Neuron (in vitro differentiated cells): ENCODE data around the gene PPP6R1.

ENCODE experiments used
- H2AFZ ChIP-seq: one replicate; pipeline ENCODE4 v1.6.1; 2013; ENCODE audit warnings: low read depth, mild to moderate bottlenecking, inconsistent platforms, low read length, moderate library complexity
- H3K27me3 ChIP-seq: one replicate; pipeline ENCODE4 v1.6.1; 2013; ENCODE audit warnings: low read length; ENCODE audit not compliant: insufficient read depth
- H3K36me3 ChIP-seq: one replicate; pipeline ENCODE4 v1.6.1; 2013; ENCODE audit warnings: low read length; ENCODE audit not compliant: insufficient read depth
- H3K4me1 ChIP-seq: one replicate; pipeline ENCODE4 v1.6.1; 2013; ENCODE audit warnings: low read length; ENCODE audit not compliant: insufficient read depth
- H3K4me3 ChIP-seq: 2 replicates; pipeline ENCODE4 v1.5.1; 2013; ENCODE audit warnings: mild to moderate bottlenecking, low read length, moderate library complexity
- H3K9me3 ChIP-seq: one replicate; pipeline ENCODE4 v1.6.1; 2013; ENCODE audit warnings: low read length

PPP6R1 gene

DNA sequence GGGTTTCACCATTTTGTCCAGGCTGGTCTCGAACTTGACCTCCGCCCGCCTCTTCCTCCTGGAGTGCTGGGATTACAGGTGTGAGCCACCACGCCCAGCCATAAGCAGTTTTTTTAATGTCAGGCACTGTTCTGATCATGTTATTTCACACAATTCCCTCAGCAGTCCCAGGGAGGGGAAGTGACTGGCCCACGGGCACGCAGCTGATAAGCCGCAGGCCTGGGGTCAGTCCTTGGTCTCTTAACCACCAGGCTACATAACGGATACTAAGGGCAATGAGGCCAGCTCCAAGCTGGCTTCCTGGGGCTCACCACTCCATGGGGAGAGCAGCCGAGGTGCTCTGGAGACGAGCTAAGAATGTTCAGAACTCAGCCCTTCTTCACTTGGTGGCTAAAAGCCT, 38.5 kb upstream of the PPP6R1 start:
- Histone ChIP-seq H3K36me3 (peaks cover 55% of the 10 kb centered on the region), H2AFZ (no peak overlapping the region), H3K9me3 (no peaks in the 10 kb centered on the region), H3K4me1 (peaks cover 15% of the 10 kb centered on the region), H3K4me3 (no peak overlapping the region), H3K27me3 (no peaks in the 10 kb centered on the region)

DNA sequence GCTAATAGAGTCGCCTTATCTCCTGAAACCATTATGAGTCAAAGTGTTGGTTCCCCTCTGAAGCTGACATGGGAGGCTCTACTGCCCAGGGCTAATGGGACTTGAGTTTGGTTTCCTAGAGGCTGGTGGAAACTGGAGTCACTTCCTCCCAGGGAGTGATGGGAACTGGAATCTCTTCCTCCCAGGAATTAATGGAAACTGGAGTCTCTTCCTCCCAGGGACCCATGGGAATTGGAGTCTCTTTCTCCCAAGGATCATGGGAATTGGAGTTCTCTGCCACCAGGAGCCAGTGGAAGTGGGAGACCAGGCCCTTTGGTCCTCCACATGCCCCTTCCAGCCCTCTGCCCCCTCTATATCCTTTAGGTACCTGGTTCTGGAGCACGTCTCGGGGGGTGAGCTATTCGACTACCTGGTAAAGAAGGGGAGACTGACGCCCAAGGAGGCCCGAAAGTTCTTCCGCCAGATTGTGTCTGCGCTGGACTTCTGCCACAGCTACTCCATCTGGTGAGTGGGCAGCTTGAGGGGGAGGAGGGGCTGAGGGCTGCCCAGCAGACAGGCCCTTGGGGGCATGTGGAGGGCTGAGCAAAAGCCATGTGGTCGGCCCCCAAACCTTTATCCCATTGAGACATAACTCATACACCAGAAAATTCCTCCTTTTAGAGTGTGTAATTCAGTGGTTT, 30.4 kb upstream of the PPP6R1 start:
- Histone ChIP-seq H3K36me3 (peaks cover 43% of the 10 kb centered on the region), H3K4me3 (no peak overlapping the region), H3K27me3 (no peaks in the 10 kb centered on the region), H3K4me1 (peaks cover 11% of the 10 kb centered on the region), H2AFZ (no peak overlapping the region), H3K9me3 (no peaks in the 10 kb centered on the region)

DNA sequence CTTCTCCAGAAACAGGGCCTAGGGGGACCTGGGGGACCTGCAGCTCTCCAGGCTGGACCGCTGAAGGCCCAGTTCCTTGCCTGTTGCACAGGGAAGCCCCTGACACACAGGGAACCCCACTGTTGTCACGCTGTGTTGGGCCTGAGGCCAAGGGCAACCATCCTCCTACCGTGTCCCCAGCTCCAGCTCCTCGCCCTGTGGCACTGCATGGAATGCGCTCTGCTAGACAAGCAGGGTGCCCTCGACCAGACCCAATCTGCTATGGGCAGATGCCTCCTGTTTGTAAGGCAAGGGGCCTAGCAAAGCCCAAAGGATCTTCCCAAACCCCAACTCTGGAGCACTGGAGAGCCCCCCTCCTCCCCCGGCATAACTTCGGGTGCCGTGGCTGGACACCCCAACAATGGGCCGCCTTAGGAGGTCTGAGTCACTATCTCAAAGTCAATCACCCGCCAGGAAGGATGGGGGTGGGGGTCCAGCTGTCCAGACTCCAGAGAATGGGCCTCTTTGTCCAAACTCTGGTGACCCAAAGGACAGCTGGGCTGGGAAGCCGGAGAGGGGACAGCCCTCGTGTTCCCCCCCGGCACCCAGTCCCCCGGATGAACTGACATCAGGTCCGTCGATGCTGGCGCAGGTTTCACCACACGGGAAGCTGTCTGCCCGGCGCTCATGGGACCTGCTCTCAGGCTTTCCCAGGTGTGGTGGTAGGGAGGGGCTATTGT, 28.7 kb upstream of the PPP6R1 start:
- Histone ChIP-seq H3K27me3 (no peaks in the 10 kb centered on the region), H2AFZ (no peak overlapping the region), H3K4me3 (no peak overlapping the region), H3K4me1 (peaks cover 16% of the 10 kb centered on the region), H3K9me3 (no peaks in the 10 kb centered on the region), H3K36me3 (peaks cover 34% of the 10 kb centered on the region)

DNA sequence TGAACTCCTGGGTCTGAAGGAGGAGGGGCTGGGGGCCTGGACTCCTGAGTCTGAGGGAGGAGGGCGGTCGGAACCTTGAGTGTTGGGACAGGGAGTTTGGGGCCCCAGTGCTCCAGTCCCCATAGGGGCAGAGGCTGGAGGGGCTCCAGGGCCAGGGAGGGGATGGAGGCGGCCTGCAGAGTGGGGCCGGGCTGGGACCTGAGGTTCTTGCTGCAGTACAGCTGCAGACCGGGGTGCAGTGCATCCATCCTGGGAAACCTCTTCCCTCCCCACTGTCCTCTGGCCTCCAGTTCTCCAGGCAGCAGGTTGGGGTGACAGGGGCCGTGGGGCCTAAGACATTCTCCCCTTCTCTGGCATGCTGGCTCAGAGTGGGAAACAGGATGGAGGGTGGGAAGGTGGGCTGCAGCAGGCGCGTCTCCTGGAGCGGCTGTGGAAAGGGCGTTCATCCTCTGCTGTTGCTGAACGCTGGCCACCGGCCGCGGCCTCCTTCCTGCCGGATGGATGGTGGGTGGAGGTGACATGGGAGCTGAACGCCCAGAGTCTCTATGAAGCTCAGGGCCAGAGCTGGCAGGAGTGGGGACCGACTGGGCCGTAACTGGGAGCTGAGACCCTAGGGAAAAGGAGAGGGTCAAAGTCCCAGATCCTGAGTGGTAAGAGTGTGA, 26.5 kb upstream of the PPP6R1 start:
- Histone ChIP-seq H3K9me3 (no peaks in the 10 kb centered on the region), H3K4me3 (peak overlapping the region; percentile 58)

DNA sequence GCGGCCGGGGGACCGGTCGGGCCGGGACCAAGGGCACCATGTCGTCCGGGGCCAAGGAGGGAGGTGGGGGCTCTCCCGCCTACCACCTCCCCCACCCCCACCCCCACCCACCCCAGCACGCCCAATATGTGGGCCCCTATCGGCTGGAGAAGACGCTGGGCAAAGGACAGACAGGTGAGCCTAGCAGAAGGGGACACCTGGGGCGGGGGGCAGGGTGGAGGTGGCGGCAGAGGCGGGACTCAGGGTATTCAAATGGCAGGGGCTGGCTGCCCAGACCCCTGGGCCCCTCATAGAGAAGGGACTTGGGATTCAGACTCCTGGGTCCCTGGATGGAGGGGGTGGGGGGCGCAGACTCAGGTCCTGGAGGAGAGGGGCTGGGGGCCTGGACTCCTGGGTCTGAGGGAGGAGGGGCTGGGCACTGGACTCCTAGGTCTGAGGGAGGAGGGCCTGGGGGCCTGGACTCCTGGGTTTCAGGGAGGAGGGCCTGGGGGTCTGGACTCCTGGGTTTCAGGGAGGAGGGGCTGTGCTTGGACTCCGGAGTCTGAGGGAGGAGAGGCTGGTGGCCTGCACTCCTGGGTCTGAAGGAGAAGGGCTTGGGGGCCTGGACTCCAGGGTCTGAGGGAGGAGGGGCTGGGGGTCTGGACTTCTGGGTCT, 25.7 kb upstream of the PPP6R1 start:
- H3K27me3 ChIP-seq = no peaks in the 10 kb centered on the region
- H3K4me1 ChIP-seq = peaks cover 23% of the 10 kb centered on the region
- H2AFZ ChIP-seq = no peak overlapping the region
- H3K9me3 ChIP-seq = no peaks in the 10 kb centered on the region
- peak overlapping the region; percentile 58 for H3K4me3 ChIP-seq
- peaks cover 25% of the 10 kb centered on the region for H3K36me3 ChIP-seq

More for the DNA sequence above, 26.5 kb upstream of the PPP6R1 start:
- H3K4me1 ChIP-seq = peaks cover 23% of the 10 kb centered on the region
- H3K36me3 ChIP-seq = peaks cover 29% of the 10 kb centered on the region
- no peaks in the 10 kb centered on the region for H3K27me3 ChIP-seq
- H2AFZ ChIP-seq = no peak overlapping the region

DNA sequence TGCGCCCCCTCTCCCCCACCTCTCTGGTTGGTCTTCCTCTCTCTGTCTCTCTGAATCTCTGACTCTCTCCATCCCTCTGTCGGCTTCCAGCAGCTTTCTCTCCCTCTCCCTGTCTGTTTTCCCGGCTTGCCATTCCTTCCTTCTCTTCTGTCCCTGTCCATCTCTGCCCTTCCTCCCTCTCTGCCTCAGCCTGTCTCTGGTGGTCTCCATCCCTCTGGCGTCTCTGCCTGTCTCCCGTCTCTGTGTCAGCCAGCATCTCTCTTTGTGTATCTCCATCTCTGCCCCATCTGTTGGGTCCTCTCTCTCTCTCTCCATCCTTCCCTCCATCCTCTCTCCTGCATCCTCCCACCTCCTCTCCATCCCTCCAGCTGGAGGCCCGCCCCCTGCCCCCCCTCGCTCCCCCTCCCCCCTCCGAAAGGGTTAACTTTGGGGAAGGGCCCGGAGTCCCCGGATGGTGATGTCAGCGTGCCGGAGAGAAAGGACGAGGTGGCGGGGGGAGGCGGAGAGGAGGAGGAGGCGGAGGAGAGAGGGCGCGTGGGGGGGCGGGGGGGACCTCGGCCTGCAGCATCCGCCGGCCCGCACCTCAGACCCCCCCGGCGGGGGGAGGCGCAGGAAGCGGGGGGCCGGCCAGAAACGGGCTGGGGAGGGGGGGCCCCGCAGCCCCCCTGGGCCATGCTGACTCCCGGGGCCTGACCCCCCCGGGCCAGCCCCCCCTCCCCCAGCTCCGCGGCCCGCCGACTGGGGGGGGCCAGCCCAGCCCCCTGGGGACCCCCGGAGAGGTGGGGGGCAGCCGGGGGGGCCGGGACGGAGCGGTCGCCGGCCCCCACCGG, 24.9 kb upstream of the PPP6R1 start, which contains the start of gene BRSK1:
Gene BRSK1 (plus strand): TSS at position 450 of the 830 bp plus-strand sequence. CDS start 446 bp downstream, outside the sequence.
- H3K27me3 ChIP-seq = no peaks in the 10 kb centered on the region
- H2AFZ ChIP-seq = peak within 1 kb of the TSS; percentile 76
- peaks cover 17% of the 10 kb centered on the region for H3K36me3 ChIP-seq
- H3K4me1 ChIP-seq = peaks cover 28% of the 10 kb centered on the region
- peak within 1 kb of the TSS; percentile 58 for H3K4me3 ChIP-seq
- no peaks in the 10 kb centered on the region for H3K9me3 ChIP-seq

DNA sequence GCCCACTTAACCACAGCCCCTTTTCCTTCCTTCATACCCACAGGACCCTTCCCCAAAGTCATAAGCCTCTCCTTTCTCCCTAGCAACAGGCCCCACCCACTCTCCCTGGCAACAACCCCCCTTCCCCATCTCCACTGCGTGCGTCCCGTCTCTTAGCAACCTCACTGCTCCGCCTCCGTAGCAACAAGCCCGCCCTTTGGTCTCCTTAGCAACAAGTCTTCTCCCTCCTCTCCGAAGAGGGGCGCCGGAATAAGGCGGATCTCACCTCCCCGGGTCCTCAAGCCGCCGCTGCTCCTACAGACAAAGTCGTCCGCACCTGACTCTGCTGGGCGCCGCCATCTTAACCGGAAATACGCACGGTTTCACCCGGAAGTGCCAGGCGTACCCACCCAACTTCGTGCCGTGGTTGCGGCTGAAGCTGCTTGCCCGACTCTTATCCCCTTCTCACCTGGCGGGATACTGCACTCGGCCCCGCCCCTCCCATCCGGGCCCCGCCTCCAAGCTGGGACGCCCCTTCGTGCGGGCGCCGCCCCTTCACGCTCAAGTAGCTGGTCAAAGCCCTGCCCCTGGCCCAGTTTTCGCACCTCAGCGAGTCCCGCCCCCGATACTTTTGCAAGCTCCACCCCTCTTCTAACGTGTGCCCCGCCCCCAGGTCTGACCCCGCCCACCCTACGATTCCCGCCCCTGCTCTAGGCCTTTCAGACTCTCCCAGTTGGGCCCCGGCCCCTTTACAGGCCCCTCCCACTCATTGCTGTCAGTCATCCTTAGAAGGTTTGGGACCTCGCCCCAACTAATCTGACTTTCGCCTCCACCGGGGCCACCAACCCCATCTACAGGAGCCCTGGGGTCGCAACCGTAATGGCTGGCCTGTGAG, 21.2 kb upstream of the PPP6R1 start, which contains the start of gene HSPBP1:
Gene HSPBP1 (minus strand): TSS at position 341 of the 874 bp plus-strand sequence. CDS start 502 bp downstream, outside the sequence.
- no peaks in the 10 kb centered on the region for H3K27me3 ChIP-seq
- peak within 1 kb of the TSS; percentile 66 for H3K4me3 ChIP-seq
- peak within 1 kb of the TSS; percentile 66 for H2AFZ ChIP-seq
- peaks cover 21% of the 10 kb centered on the region for H3K4me1 ChIP-seq
- H3K9me3 ChIP-seq = no peaks in the 10 kb centered on the region
- peaks cover 6% of the 10 kb centered on the region for H3K36me3 ChIP-seq

DNA sequence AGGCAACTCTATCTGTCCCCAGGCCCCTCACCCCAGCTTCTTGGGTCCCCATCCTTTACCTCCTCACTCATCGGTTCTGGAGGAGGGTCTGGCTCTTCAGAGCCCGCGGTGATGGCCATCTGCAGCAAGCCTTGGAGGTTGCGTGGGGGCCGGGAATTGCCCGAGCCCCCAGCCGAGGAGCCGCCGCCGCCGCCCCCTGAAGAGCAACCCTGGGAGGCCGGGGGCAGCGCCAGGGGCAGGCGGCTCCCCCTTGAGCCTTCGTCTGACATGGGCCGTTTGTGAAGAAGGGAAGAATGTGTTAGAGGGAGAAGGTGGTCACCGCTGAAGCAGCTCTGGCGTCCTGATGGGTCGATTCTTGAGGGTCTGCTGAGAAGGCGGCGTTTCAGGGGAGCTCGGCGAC, 20.5 kb upstream of the PPP6R1 start:
- Histone ChIP-seq H3K27me3 (no peaks in the 10 kb centered on the region), H3K4me1 (peaks cover 18% of the 10 kb centered on the region), H3K4me3 (peak overlapping the region; percentile 66), H3K9me3 (no peaks in the 10 kb centered on the region), H2AFZ (no peak overlapping the region), H3K36me3 (peaks cover 6% of the 10 kb centered on the region)

DNA sequence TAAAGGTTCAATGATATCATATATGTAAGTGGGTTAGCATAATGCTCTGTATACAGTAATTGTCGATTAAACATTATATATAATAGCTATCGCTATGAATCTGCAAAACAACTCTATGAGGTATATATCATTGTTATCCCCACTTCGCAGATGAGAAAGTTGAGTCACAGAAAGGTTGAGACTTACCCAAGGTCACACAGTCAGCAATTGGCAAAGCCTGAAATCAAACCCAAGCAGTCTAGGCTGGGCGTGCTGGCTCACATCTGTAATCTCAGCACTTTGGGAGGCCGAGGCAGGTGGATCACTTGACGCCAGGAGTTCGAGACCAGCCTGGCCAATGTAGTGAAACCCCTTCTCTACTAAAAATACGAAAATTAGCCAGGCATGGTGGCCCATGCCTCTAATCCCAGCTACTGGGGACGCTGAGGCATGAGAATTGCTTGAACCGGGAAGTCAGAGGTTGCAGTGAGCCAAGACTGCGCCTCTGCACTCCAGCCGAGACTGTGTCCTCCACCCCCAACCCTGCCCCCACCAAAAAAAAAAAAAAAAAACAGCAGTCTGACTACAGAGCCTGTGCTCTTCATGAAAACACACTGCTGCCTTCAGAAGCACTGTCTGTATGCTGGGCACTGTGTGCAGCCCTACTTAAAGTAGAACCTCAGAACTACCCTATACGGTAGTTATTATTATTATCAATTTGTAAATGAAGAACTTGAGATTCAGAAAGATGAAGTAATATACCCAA, 19.7 kb upstream of the PPP6R1 start:
- H3K36me3 ChIP-seq = peaks cover 9% of the 10 kb centered on the region
- no peaks in the 10 kb centered on the region for H3K27me3 ChIP-seq
- H3K4me3 ChIP-seq = peak overlapping the region; percentile 66
- H3K4me1 ChIP-seq = peaks cover 17% of the 10 kb centered on the region
- H2AFZ ChIP-seq = no peak overlapping the region
- H3K9me3 ChIP-seq = no peaks in the 10 kb centered on the region

DNA sequence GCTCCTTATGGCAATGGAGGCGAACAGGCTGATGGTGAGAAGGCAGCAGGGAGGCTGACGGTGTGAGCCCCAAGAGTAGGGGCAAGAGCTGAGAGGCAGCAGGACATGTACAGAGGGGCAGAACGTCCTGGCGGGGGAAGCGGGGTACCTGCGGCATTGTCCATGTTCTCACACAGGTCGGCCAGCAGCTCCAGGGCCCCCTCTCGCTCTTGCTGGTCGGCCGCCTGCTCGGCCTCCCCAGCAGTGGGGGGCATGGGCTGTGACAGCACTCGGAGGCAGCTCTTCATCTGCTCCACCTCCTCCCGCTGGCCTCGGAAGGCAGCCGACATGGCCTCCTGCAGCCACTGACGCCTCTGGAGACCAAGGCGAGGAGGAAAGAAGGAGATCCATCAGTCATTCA, 18.7 kb upstream of the PPP6R1 start:
- Histone ChIP-seq H3K4me3 (no peak overlapping the region), H3K36me3 (peaks cover 14% of the 10 kb centered on the region)

DNA sequence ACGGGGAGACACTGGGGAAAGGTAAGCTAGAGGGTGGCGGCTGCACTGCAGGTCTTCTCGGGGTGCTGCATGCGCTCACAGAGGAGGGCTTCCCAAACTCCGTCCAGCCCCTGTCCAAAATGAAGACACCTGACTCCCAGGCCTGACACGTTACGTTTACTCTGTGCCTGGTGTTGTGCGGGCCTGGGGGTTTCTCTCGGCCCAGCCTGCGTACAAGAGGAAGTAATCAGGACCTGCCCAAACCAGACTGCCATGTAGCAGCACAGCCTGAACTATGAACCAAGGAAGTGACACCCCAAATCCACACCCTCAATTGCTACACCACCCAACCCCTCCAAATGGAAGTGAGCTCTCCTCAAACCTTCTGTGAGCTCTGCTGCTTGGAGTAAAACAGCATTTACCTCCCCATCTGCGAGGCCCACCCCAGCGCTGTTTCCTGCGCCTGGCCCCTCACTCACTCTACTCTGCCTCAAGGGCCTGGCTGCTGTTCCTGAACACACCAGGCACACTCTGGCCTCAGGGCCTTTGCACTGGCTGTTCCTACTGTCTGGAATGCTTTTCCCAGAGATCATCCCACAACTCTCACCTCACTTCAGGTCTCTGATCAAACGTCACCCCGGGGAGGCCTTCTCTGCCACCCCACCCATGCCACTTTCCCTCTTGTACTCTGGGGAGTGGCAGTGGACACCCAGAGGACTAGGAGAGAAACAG, 18.1 kb upstream of the PPP6R1 start:
- H3K9me3 ChIP-seq = no peaks in the 10 kb centered on the region
- no peak overlapping the region for H2AFZ ChIP-seq
- peaks cover 12% of the 10 kb centered on the region for H3K4me1 ChIP-seq
- no peak overlapping the region for H3K4me3 ChIP-seq
- no peaks in the 10 kb centered on the region for H3K27me3 ChIP-seq
- H3K36me3 ChIP-seq = peaks cover 18% of the 10 kb centered on the region

More for the DNA sequence above, 18.7 kb upstream of the PPP6R1 start:
- Histone ChIP-seq H3K27me3 (no peaks in the 10 kb centered on the region), H3K9me3 (no peaks in the 10 kb centered on the region), H2AFZ (no peak overlapping the region), H3K4me1 (peaks cover 12% of the 10 kb centered on the region)
